GM21717 (cell line): Measurements from ENCODE around the gene HTR2B.
"Not testable (repeated sequence)": the region's sequence is repeated elsewhere in the genome, so short reads cannot be mapped to it uniquely, and the experiment has no call there.

Experiments used
- ATAC-seq: cut with Tn5 transposase; IDR thresholded peaks from one replicate; pipeline ENCODE4 v1.9.1; 2021; ENCODE audit warnings: mild to moderate bottlenecking, moderate library complexity; ENCODE audit not compliant: unreplicated experiment

HTR2B gene

DNA sequence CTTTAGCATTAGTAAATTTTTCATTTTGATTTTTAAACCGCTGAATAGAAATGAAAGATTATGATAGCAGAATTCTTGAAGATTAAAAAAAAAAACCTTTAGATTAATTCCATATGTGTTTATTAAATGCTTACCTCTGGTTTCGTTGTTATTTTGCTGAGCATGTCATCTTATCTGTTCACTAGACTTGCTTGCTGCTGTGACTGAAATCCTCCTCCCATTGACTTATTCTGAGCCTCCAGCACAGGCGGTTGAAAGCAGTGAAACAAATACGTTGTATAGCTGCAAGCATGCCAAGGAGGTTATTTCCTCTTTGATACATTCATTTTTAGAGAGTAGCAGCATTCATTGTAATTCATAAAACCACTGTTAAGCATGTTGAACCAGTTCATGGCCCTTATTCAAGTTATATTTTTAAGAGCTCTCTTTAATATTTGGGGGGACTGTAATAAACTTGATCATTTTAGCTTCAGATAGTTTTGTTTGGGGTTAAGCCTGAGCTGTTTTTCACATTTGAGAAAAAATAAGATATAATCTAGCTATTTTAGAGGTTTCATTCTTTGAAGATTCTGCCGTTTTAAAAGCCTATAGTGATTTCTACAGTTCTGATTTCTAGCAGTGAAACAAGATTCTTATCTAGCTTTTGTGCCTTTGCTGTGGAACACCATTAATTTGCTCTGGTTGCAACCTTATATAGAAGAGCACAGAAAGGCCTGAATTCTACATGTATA lies at the start of gene HTR2B:
HTR2B (minus strand) TSS at position 205 of the 731 bp plus-strand sequence. CDS start 1,278 bp downstream, outside the sequence.
- ATAC-seq, result no peak

DNA sequence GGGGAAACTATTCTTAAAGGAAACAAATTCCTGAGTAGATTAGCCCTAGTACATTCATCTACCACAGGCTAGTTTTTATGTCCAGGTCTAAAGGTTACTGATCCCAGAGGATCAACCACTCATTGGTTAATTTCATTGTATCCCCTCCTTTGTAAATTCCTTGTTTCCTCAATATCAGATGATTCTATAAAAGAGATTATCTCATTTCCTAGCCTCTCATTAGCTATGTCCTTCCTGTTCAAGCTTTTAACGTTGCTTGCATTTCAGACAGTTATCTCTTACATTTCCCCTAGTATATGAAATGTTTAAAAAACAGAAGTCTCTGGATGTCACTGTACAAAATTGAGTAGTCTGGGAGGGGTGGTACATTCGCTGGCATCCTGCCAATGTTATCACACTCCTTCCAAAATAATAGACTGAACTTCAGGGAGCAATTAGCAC lies 49.4 kb upstream of the HTR2B start:
- no peak for ATAC-seq

DNA sequence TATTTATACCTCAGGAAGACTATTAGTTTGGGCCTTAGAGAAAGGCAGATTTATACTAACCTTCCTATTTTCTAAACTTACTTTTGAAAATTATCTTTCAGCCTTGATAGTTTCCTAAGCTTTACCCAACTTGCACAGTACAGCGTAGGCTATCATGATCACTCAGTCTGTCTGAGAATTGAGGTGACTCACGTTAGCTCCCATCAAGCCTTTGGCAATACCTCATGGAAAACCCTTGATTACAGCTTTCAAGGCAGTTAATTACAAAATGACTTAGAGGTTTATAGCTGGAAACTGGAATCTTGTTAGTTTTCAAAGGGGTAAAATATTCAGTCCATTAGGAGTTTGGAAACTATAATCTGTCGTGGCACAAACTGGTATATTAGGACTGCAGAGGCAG lies 47.2 kb upstream of the HTR2B start:
- no peak for ATAC-seq

DNA sequence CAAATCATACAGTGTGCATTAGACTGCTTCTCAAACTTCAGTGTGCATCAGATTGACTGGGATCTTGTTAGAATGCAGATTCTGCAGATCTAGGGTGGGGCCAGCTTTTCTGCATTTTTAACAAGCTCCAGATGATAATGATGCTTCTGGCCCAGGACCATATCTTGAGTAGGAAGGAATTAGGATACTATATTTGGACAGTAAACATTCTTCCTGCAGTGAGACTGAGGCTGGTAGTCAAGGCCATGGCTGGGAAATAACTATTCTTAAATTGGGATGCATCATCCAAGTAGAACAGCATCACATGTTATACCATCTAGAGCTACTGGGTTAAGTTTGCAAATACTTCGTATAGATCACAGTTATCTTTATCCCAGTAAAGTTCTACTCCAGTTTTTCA lies 45.2 kb upstream of the HTR2B start:
- ATAC-seq, result no peak

DNA sequence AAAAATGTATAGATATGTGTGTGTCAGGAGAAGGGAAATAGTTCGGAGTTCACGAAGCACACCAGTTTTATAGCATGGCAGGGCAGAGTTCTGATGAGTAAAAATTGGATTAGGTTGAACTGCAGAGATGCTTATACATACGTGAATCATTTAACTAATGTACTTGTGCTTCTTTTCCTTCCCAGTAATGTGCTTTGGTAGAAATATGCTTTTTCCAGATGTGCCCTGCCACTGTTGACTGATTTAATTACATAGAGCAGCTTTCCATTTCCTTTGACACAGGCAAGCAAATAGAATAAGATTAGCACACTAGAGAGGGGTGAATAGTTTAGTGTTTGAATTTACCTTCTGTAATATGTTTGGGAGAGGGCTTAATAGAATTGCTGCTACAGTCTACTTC lies 44.6 kb upstream of the HTR2B start:
- no peak for ATAC-seq

DNA sequence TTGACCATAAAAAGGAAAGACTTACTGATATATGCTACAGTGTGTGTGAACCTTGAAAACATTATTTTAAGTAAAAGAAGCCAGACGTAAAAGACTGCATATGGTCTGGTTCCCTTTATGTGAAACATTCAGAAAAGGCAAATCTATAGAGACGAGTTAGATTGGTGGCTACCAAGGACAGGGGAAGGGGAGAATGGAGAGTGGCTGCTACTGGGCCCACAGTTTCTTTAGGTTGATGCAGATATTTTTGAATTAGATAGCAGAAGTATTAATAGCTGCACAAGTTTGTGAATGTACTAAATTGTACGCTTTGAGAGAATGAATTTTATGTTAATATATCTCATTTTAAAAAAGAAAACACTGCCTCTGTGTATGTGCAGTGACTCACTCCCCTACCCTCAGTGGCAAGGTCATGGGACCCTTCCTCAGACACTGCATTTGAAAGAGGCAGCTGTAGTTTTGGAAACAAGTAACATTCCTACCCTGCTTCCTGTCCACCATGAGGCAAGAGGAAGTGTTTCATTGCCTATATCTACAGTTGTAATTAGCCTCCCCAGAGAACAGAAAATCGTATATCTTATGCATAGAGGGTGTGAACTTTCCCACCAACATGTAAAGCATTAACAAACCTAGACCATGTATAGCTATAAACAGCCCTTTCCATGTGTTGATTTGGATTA lies 43.8 kb upstream of the HTR2B start:
- no peak for ATAC-seq

DNA sequence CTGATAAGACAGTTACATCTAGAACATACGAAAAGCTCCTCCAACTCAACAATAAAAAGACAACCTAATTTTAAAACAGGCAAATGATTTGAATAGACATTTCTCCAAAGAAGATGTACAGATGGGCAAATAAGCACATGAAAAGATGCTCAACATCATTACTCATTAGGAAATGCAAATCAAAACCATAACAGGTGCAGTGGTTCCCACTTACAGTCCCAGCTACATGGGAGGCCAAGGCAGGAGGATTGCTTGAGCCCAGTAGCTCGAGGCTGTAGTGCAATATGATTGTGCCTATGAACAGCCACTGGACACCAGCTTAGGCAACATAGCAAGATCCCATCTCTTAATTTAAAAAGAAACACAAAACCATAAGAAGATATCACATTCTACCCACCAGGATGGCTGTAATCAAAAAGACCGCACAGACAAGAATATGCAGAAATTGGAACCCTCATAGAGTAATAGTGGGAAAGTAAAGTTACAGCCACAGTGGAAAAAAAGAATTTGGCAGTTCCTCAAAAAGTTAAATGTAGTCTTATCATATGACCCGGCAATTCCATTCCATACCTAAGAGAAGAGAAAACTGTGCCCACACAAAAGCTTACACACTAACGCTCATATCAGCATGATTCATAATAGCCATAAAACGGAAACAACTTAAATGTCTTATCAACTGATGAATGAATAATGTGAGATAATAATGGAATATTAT lies 43.1 kb upstream of the HTR2B start:
- ATAC-seq, result no peak

DNA sequence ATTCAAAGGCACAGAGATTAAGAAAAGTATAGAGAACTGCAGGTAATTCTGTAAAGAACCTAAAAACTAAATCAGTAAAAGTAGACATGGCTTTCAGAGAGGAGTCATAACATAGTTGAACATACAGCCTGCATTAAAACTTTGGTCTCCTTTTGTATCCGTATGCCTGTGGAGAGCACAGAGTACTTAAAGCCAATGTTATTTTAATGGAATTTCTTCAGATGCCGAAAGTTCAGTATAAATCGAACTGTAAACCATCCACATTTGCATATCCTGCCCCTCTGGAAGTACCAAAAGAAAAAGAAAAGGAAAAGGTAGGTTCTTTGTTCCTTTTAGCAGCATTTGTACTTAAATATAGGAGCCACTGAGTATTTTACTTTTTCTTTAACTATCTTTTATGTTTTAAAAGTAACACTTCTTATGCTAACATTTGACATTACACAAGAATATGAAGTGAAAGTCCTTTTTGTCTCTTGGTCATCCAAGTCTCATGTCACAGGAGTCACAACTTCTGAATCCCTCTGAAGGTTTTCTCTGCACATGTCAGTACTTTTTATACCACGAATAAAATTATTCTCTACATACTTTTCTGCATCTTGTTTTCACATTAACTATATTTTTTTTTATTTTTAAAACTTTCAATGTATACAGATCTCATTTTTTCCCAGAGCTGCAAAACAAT lies 38.7 kb upstream of the HTR2B start:
- ATAC-seq, result no peak

DNA sequence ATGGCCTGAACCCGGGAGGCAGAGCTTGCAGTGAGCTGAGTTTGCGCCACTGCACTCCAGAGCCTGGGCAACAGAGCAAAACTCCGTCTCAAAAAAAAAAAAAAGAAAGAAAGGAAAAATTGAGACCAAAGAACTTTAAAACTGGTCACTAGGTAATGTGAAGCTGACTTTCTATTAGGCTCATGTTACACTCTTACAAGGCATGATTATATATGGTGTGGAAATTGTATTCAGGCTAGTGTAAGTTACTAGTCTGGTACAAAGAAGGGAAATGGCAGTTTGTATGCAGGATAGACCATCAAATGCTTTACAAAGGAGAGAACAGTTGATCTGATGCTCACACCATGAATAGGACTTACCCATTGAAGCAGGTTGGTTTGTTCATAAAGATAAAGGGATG lies 38.2 kb upstream of the HTR2B start:
- no peak for ATAC-seq

DNA sequence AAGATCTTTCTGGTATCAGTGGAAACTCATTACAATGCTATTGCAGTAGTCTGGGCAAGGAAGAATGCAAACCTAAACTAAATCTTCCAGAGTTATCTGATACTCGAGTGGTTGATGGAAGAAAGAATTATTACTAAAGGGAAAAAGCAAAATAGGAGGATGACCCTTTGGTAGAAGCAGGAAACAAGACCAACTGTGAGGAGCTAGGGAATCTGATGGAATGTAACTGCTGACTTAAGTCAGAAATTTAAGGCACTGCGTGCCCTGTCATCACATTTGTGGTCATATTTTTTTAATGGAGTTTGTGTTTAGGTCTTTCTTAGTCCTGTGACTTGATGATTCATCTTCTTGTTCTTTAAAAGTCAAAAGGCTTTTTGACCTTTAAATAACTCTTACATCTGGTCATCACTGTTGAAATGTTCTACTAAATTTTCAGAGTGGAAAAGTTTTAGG lies 37.1 kb upstream of the HTR2B start:
- no peak for ATAC-seq

DNA sequence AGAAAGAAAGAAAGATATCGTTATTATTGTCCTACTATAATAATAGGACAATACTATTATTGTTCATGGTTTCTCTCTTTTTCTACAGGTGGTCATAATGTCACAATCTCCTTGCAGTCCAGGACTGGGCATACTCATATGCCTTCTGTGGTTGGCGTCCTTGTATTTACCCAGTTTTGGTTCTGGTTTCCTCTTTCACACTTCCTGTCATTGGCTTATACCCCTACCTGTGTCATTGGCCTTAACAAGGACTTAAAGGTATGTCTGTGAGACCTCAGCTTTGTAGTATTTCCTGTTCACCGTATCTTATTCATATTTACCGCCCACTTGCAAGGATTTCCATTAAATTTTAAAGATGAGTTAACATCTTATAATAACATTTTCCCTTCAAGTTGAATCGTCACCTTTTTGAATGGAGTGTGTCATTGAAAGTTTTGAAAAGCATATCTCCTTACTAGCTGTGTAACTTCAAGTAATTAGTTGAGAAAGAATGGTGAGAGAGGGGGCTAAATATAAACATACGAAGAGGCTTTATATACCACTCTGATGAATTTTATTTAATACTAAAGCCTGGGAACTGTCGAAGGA lies 36.5 kb upstream of the HTR2B start:
- ATAC-seq, result no peak

DNA sequence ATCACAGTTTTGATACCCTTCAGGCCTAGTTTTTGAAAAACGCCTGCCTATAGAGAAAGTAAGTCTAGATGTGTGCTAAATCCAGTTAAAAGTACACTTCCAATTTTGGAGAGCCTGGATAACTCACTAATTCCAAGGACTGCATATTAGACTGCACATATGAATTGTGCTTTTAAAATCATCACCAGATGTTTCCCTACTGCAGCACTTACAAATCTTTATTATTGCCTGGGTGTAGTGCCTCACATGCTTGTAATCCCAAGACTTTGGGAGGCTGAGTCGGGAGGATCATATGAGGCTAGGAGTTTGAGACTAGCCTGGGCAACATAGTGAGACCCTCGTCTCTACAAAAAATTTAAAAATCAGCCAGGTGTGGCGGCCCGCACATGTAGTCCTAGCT lies 35.9 kb upstream of the HTR2B start:
- no peak for ATAC-seq

DNA sequence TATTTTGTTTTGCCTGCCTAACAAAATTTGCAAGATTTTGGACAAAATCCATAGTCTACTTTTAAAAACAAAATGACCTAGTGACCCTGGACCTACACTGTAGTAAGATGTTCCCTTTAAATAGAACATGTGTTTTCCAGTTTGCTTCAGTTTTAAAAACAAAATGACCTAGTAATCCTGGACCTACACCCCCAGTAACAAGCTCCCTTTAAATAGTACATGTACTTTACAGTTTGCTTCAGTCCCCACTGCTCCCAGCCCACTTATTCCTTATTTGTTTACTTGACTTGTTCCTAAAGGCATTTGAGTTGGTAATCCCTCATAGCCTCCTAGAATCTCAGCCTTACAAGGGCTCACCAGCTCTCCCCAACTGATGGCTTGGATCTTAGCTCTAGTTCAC lies 34.5 kb upstream of the HTR2B start:
- ATAC-seq, result no peak

DNA sequence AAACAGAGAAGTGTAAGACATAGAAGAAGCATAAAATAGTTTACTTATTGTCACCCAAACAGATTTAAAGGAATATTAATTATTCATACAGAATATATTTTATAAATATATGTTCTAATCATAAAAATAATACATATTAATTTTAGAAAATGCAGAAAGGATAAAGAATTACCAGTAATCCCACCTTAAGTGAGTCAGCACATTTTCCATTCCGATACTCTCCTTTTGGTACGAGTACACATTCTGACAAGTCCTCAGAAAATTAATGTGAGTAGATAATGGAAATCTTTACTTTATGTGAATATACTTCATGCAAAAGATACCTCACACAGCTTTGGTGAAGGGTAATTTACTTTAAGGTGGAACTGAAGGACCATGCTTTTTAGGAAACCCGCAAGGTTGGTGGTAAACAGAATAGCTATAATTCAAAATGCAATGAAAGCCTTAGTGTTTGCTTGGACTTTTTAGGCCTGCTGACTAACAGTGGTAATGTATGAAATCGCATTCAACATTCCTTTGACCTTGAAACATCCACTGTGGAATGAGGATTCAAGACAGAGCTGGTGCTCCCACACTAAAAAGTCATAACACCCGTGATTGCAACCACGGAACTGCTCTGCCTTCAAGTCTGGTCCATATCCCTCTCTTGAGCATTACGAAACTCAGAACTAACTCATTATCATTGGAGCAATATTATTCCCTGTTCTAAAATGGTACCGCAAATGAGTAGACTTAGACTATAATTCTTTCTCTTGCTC lies 28.1 kb upstream of the HTR2B start:
- ATAC-seq, result no peak

DNA sequence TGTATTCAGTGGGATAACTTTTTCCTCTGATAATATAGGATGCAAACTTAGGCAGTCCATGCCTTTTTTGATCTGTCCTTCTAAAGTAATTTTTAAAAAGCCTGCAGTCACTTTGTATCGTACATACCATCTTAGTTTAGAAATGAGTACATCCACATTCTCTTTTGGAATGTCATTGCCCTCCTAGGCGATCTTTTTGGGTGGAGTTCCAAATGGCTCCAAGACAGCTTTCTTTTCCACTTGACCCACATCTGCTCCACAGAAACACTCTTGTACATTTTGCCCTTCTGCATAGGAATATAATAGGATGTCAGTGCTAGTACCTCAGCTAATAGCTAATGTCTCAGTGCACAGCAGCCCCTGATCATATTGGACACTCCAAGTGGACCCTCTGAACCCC lies 21.8 kb upstream of the HTR2B start:
- ATAC-seq, result no peak

DNA sequence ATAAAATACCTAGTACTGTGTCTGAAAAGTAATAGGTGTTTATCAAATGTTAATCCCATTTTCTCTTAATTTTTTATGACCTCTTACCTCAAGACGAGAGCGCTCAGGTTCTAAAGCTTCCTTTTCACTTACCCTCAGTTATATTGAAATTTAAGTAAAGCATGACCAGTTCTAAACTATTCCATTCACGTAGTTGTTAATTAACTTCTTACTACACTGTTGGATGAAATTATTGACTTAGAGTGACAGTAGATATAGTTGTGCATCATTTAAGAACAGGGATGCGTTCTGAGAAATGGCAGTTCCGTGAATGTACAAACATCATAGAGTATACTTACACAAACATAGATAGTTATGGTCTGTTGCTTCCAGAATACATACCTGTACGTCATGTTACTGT lies 20.1 kb upstream of the HTR2B start:
- ATAC-seq, result no peak

DNA sequence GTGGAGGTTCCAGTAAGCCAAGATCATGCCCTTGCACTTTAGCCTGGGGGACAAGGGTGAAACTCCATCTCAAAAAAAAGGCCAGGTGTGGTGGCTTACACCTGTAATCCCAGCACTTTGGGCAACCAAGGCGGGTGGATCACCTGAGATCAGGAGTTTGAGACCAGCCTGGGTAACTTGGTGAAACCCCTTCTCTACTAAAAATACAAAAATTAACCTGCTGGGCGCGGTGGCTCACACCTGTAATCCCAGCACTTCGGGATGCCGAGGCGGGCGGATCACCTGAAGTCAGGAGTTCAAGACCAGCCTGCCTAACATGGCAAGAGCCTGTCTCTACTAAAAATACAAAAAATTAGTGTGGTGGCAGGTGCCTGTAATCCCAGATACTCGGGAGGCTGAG lies 16.0 kb upstream of the HTR2B start:
- not testable (repeated sequence) for ATAC-seq

DNA sequence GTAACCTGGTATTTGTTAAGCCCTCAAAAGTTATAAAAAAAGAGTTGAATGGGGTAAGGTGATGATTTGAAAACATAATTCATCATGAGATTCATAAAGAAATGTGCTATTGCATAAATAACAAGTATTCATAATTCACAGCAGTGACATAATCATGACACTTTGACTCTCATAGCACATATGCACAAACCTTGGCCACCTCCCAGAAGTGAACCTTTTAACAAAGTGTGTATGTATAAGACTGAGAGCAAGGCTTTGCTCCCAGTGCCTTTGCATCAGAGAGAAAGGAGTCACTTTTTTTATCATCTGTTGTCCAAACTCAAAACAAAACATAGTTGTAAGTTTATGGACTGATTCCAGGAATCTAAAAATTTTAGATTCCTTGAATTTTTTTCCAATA lies 15.0 kb upstream of the HTR2B start:
- no peak for ATAC-seq

DNA sequence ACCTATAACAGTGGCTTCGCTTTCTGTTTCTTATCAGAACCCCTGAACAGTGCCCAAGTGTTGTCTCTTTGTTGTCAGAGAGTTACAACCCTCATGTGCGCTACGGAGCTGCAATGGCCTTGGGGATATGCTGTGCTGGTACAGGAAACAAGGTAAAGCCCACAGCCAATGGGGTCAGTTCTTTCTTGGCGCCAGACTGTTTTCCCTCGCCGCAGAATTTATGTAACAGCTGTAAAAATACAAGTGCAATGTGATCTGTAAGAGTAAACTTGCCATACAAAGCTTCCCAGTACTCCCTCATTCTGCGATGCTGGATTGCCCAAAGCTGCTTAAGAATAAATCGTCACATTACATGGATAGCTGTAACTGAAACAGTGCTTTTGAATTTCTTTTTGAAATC lies 13.9 kb upstream of the HTR2B start:
- ATAC-seq, result no peak
